ENCODE data around the gene MIF4GD. TPM values are rescaled to one million over a fixed set of nuclear protein-coding genes. Genes with fewer than 3 reads are reported as not detected.

MIF4GD gene
- total RNA-seq, 1 donor from 2014 or later: 7.5 TPM

DNA sequence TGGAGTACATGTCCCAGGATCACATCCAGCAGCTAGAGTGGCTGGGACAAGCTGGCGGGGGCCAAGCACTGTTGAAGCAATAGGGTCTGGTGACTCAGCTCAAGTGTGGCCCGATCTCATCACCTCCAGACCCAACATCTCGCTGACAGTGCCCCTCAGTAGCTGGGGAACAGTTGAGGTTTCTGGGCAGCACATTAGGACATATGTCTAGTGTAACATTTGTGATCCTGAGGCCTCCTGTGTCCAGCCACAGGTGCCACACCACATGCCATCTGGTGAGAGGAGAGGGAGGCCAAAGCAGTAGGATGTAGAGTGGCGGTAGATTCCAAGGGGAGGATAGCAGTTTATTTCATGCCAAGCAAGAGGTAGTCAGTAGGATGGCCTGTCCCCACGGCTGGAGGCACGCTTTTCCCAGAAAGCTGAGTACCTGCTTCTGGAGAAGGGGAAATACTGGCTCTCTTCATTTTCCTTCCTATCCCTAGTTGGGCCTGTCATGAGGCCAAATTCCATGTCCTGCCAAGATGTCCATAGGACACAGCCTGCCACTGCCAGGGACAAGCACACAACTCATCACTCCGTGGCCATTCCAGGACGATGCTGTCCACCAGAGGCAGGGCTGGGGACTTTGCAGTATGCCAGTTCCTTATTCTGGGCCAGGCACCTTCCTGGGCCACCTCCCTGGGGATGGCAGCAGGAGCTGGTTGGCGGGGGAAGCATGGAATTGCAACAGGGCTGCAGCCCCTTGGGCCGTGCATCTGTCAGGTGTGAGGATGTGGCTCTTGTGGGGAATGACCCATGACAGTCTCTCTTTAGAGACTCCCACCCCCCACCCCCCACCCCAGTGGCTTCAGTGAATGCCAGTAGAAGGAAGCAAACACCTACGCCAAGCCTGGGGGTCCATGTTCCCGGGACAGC is 33.7 kb downstream of the MIF4GD start:
- DNase-seq (ENCODE audit: low read depth in 2 of 2): no peak

DNA sequence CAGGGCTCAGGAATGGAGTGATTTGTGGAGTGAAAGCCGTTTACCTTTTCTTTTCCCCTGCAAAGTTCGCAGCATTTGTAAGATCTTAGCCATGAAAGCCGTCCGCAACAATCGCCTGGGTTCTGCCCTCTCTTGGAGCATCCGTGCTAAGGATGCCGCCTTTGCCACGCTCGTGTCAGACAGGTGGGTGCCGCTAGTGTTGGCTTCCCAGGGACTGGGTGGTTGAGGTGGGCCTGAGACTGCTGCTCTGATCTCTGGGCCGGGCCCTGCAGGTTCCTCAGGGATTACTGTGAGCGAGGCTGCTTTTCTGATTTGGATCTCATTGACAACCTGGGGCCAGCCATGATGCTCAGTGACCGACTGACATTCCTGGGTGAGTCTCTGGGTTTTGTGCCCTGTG is 38.2 kb downstream of the MIF4GD start:
- no peak for DNase-seq (ENCODE audit: low read depth in 2 of 2)

DNA sequence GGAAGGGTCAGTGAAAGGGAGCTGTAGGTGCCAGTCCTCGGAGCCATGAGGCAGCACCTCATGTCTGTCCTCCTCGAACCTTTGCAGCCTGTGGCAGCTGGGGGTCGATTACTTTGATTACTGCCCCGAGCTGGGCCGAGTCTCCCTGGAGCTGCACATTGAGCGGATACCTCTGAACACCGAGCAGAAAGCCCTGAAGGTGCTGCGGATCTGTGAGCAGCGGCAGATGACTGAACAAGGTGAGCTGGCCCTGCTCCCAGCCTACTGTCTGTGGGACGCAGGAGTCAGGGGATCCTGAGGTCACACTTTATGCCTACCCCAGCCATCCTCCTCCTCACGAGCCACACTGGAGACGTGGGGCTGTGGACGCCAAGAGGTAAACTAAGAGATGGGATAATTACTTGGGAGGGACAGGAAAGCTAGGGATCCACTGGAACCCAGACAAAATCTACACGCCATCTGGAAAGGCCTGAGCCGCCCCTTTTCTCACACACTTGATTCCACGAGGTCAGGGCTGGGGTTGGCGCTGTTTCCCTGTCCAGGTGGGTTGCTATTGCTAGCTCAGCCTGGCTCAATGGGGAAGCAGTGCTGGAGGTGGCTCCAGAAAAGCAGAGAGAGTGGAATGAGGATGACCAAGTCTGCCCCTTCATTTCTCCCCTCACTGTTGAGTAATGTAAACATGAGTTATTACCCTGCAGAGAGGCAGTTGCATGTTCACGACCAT is 39.1 kb downstream of the MIF4GD start:
- DNase-seq (ENCODE audit: low read depth in 2 of 2): no peak

DNA sequence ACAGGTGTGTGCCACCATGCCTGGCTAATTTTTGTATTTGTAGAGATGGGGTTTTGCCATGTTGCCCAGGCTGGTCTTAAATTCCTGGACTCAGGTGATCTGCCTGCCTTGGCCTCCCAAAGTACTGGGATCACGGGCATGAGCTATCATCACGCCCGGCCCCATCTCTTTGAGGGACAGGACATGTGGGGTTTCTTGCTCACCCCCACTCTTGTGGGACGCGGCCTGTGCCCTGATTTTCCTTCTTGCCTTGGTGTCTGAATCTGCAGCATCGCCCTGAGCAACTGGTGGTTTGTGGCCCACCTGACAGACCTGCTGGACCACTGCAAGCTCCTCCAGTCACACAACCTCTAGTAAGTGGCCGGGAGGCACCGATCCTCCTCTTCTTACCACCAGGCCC is 40.0 kb downstream of the MIF4GD start:
- DNase-seq (ENCODE audit: low read depth in 2 of 2): no peak

DNA sequence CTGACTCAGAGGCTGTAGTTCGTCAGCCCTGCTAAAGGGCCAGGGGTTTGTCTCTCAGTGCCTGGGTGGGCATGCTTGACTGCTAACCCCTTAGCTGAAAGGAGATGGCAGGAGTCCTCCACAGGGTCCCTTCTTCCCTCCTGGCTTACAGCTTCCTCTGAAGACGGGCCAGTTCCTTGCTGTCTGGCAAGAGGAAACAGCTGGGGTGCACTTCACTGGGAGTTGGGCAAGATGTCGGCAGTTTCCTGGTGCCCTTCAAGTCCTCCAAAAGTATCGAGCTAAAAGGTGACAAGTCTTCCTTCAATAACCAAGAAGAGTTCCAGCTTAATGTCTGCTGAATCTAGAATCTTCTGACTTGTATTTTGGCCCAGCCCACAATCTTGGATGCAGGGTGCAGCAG is 42.2 kb downstream of the MIF4GD start:
- DNase-seq (ENCODE audit: low read depth in 2 of 2): peak in 1 of 2 donors; percentile 35

DNA sequence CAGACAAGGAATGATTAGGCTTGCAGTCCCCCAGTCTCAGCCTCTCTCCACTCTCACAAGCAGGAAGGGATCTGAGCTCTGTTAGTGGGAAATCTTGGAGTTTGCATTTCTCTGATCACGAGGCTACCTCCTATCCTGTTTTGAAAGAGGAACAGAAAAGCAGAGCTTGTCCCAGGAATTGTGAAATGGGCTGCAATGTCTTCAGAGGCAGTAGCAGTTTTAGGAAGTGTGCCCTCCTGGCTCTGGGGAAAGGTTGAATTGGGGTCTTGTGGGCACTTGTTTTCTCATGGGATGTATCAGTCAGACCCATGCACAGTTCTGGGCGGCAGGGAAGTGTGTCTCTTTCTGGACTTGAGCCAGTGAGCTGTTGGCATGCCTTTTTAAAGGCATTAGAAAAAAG is 42.7 kb downstream of the MIF4GD start:
- peak; percentile 27 to 30 for DNase-seq (ENCODE audit: low read depth in 2 of 2)

DNA sequence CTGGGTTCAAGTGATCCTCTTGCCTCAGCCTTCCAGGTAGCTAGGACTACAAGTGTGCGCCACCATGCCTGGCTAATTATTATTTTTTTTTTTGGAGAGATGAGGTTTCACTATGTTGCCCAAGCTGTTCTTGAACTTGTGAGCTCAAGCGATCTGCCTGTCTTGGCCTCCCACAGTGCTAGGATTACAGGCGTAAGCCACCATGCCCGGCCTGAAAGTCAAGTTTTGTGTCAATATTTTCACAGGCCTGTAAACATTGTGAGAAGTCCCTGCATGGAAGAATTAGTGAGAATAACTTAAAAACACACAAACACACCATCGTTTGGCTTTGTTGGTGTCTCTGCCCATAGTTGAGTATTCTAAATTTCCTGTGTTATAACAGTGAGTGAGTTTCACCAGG is 43.3 kb downstream of the MIF4GD start:
- no peak for DNase-seq (ENCODE audit: low read depth in 2 of 2)

DNA sequence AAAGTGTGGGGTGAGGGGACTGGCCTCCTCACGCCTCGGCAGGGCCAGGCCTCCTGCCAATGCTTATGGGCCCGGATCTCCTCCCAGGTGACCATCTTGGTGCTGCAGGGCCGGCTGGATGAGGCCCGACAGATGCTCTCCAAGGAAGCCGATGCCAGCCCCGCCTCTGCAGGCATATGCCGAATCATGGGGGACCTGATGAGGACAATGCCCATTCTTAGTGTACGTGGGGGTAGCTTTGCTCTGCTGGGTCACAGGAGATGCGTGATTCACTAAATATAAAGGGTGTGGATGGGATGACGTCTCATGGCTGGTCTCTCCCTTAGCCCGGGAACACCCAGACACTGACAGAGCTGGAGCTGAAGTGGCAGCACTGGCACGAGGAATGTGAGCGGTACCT is 46.0 kb downstream of the MIF4GD start:
- DNase-seq (ENCODE audit: low read depth in 2 of 2): no peak

DNA sequence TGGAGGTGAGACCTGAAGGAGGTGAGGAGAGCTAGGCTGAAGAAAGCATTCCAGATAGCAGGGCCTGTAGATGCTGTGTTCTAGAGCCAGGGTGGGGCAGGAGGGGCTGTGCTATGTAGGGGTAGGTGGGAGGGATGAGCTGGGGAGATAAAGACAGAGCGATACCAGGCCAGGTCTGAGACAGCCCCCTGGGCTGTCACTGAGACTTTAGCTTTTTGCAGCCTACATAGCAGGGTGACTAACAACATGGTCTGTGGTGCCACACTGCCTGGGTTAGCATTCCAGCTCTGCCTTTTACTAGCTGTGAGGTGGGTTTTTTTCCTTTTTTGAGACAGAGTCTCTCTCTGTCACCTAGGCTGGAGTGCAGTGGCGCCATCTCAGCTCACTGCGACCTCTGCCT is 51.2 kb downstream of the MIF4GD start:
- no peak for DNase-seq (ENCODE audit: low read depth in 2 of 2)

DNA sequence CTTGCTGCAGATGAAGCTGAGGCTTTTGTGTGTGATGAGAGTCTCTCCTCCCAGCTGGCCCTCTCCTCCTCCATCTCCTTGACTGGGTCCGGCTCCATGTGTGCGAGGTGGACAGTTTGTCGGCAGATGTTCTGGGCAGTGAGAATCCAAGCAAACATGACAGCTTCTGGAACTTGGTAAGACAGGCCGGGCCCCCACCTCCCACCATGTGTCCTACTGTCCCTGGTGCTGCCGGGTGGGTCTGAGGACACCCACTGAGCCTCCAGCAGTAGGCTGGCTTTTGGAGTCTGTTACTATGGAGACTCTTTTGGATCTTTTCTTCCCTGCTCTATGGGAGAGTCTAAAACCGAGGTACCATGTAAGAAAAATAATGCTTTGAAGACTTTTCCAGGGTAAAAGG is 52.9 kb downstream of the MIF4GD start:
- no peak for DNase-seq (ENCODE audit: low read depth in 2 of 2)

Other genes starting within 250 kb of the MIF4GD start
- 156 and 219 TPM in 2 replicates for gene ATP5PD, start 224.3 kb downstream of the MIF4GD start, total RNA-seq
- gene KCTD2, start 224.0 kb downstream of the MIF4GD start, total RNA-seq: 9.2 and 11.9 TPM in 2 replicates
- 2.0 and 3.9 TPM in 2 replicates for gene SLC16A5, start 183.3 kb downstream of the MIF4GD start, total RNA-seq
- 2.4 and 2.8 TPM in 2 replicates for gene ARMC7, start 161.3 kb downstream of the MIF4GD start, total RNA-seq
- 34.7 and 38.7 TPM in 2 replicates for gene NT5C, start 139.5 kb downstream of the MIF4GD start, total RNA-seq
- 72.4 and 119 TPM in 2 replicates for gene JPT1, start 116.7 kb downstream of the MIF4GD start, total RNA-seq
- gene SUMO2, start 88.3 kb downstream of the MIF4GD start, total RNA-seq: 89.4 and 100 TPM in 2 replicates
- gene NUP85, start 65.6 kb downstream of the MIF4GD start, total RNA-seq: 28.3 and 31.5 TPM in 2 replicates
- gene GGA3, start 9.6 kb downstream of the MIF4GD start, total RNA-seq: 6.1 and 10.5 TPM in 2 replicates
- gene MRPS7, start 9.4 kb downstream of the MIF4GD start, total RNA-seq: 60.9 and 61.0 TPM in 2 replicates
- gene SLC25A19, start 18.2 kb upstream of the MIF4GD start, total RNA-seq: 3.9 and 6.5 TPM in 2 replicates
- gene GRB2, start 134.4 kb upstream of the MIF4GD start, total RNA-seq: 55.6 and 77.4 TPM in 2 replicates
- 20.0 and 20.6 TPM in 2 replicates for gene TMEM94, start 185.4 kb upstream of the MIF4GD start, total RNA-seq
- gene CASKIN2, start 244.3 kb upstream of the MIF4GD start, total RNA-seq: 7.0 and 11.5 TPM in 2 replicates
- gene TSEN54, start 245.3 kb upstream of the MIF4GD start, total RNA-seq: 7.4 and 8.9 TPM in 2 replicates